Right lobe of liver (tissue), 6 donors: Measurements from ENCODE around the gene SLC28A1. TPM values are rescaled to one million over a fixed set of nuclear protein-coding genes. Genes with fewer than 3 reads are reported as not detected.

Source experiments
- ATAC-seq, 4 donors: fragments of 200-7000 bp; cut with Tn5 transposase; one replicate each; pipeline ENCODE4 v1.9.1; 2020; ENCODE audit warnings: mild to moderate bottlenecking in 4 of 4, moderate library complexity in 4 of 4
- DNase-seq, 3 donors: peaks; one replicate each; pipeline ENCODE4 v3.0.0-alpha.2; 2020
- H3K27ac ChIP-seq, 3 donors: fragments of 200-600 bp; one replicate each; pipeline ENCODE4 v1.8.0; 2022
- H3K27me3 ChIP-seq, 2 donors: fragments of 200-600 bp; one replicate each; pipeline ENCODE4 v1.8.0; 2022
- H3K36me3 ChIP-seq, 4 donors: fragments of 200-600 bp; sonication (generic) in 1 of 4; one replicate each; pipeline versions ENCODE4 v1.5.1 to v1.8.0; 2017 to 2022; ENCODE audit warnings: control low read depth in 1 of 4
- H3K4me1 ChIP-seq, 4 donors: fragments of 200-600 bp; sonication (generic) in 1 of 4; one replicate each; pipeline versions ENCODE4 v1.5.1 to v1.8.0; 2017 to 2022; ENCODE audit warnings: control low read depth in 1 of 4
- H3K4me3 ChIP-seq, 3 donors: fragments of 200-600 bp; one replicate each; pipeline ENCODE4 v1.8.0; 2022
- H3K9me3 ChIP-seq, 4 donors: fragments of 200-600 bp; sonication (generic) in 1 of 4; one replicate each; pipeline versions ENCODE4 v1.5.1 to v1.8.0; 2017 to 2022; ENCODE audit warnings: control low read depth in 1 of 4
- CTCF ChIP-seq, 4 donors: fragments of 200-600 bp in 3 of 4; fragments of 450-650 bp in 1 of 4; IDR thresholded peaks; one replicate each; pipeline versions ENCODE4 v1.5.1 to v1.8.0; 2016 to 2022; ENCODE audit warnings: antibody characterized with exemption in 4 of 4, mild to moderate bottlenecking in 2 of 4
- POLR2A ChIP-seq: fragments of 450-650 bp; IDR thresholded peaks from one replicate; pipeline ENCODE4 v1.6.1; 2017; ENCODE audit warnings: antibody characterized with exemption, mild to moderate bottlenecking
- WGBS: methylation state at CpG from one replicate; pipeline ENCODE4 v1.1.6; 2018; ENCODE audit warnings: low coverage, low lambda C conversion rate; ENCODE audit not compliant: insufficient coverage; ENCODE audit errors: missing lambda C conversion rate; 5-methylcytosine and 5-hydroxymethylcytosine counted together
- intact Hi-C, 2 donors: fragments of 100-400 bp; cut with DNase I; formaldehyde crosslinking; loops; one replicate each; pipeline versions ENCODE4 v1.11.2 to v1.14.1; 2022
- total RNA-seq, 6 experiments: library from RNA; depleted of rRNA in 2 of 6; stranded (reverse); fragments of >200 nt in 2 of 6; fragmentation: NEBNext Ultra II Directional in 3 of 6; extraction: Animal tissue kit (Norgen Biotek cat#: 25700) in 3 of 6; gene quantifications; one replicate each; pipeline versions ENCODE4 v1.1.0 to v1.2.4, GENCODE V29; 2016 to 2023
- donor health status: DM: no; HTN: yes; CAD: no.
- donor health status: DM: no; HTN: no; CAD: no.
- donor health status: DM: no; HTN: no; CAD: no.
- donor health status: DM: no; HTN: yes; CAD: no.
- donor health status: DM: no; HTN: yes; CAD: no.

The SLC28A1 gene
- total RNA-seq, 6 experiments from 2014 or later = 33.2 to 75.4 (median 49.9) TPM

GRCh38 chr15:84909782-84910181 is 25.3 kb downstream of the SLC28A1 start:
- 70% methylated on average over 2 of the region's 4 CpGs for whole genome bisulfite sequencing
- peak overlapping the region in 2 of 3 donors; percentile 86 to 93 for H3K27ac ChIP-seq
- H3K36me3 ChIP-seq = no peaks in the 10 kb centered on the region
- ATAC-seq (no peak), DNase-seq (no peak)
- H3K4me3 ChIP-seq = no peak overlapping the region
- no peak for TF ChIP-seq CTCF (IDR thresholded peaks at IDR 0.05)
- TF ChIP-seq POLR2A = no peak
- intact Hi-C loops = no loop called here
- peaks cover 0 to 35% (median 15%) of the 10 kb centered on the region in 4 donors for H3K4me1 ChIP-seq
- H3K9me3 ChIP-seq = no peaks in the 10 kb centered on the region
- no peaks in the 10 kb centered on the region for H3K27me3 ChIP-seq

- 70% methylated on average over 6 of the region's 17 CpGs for WGBS
- intact Hi-C loops = no loop called here
- Histone ChIP-seq H3K27me3 (no peaks in the 10 kb centered on the region), H3K36me3 (no peaks in the 10 kb centered on the region), H3K9me3 (no peaks in the 10 kb centered on the region), H3K27ac (peak overlapping the region; percentile 86 to 93 (median 89)), H3K4me1 (peaks cover 0 to 35% (median 15%) of the 10 kb centered on the region in 4 donors), H3K4me3 (no peak overlapping the region)
- peak; percentile 64 for TF ChIP-seq POLR2A
- TF ChIP-seq CTCF (IDR thresholded peaks at IDR 0.05) = no peak
- peak; percentile 9 to 67 (median 54) for ATAC-seq
- DNase-seq = peak in 2 of 3 donors; percentile 71 to 76
These were observed 26.6 kb downstream of the SLC28A1 start for GRCh38 chr15:84910928-84911623.

- Histone ChIP-seq H3K4me1 (peaks cover 0 to 35% (median 15%) of the 10 kb centered on the region in 4 donors), H3K36me3 (no peaks in the 10 kb centered on the region), H3K9me3 (no peaks in the 10 kb centered on the region), H3K27me3 (no peaks in the 10 kb centered on the region), H3K4me3 (no peak overlapping the region), H3K27ac (peak overlapping the region; percentile 86 to 93 (median 89))
- 28% methylated on average over 5 of the region's 6 CpGs for WGBS
- intact Hi-C loops = no loop called here
- ATAC-seq (peak; percentile 78 to 90 (median 84)), DNase-seq (peak; percentile 84 to 91 (median 85))
- TF ChIP-seq CTCF (IDR thresholded peaks at IDR 0.05) (no peak), POLR2A (peak; percentile 75)
These were observed 27.6 kb downstream of the SLC28A1 start for GRCh38 chr15:84911879-84912660.

- intact Hi-C loops = no loop called here
- Histone ChIP-seq H3K4me1 (peaks cover 0 to 35% (median 15%) of the 10 kb centered on the region in 4 donors), H3K27ac (peak overlapping the region; percentile 86 to 93 (median 89)), H3K4me3 (no peak overlapping the region), H3K9me3 (no peaks in the 10 kb centered on the region), H3K36me3 (peaks cover 0 to 5% (median 0%) of the 10 kb centered on the region in 4 donors), H3K27me3 (no peaks in the 10 kb centered on the region)
- DNase-seq (no peak), ATAC-seq (no peak)
- TF ChIP-seq CTCF (IDR thresholded peaks at IDR 0.05) (no peak), POLR2A (no peak)
- WGBS = no CpG with 5 or more reads among the region's 2 CpGs
These were observed 28.9 kb downstream of the SLC28A1 start for GRCh38 chr15:84913360-84913723.
